Measurements from ENCODE around the gene DLGAP1.

DNA sequence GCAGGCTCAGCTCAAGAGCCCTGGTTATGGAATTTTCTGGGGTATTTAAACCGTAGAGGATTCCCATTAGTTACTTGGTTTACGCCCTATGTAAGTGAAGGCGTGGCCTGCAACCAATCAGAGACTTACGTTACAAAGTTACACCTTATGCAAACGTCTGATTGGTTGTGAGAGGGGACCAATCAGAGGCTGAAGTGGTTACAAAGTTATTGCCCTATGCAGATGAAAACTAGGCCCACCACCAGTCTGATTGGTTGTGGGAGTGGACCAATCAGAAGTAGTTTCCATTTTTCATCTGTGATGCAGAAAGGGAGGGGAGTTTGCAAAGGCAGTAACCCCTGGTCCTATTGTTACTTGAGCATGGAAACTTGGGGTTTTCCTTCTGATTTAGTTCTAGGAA is 49.1 kb downstream of the DLGAP1 start:
- TF ChIP-seq, protein P1, sequence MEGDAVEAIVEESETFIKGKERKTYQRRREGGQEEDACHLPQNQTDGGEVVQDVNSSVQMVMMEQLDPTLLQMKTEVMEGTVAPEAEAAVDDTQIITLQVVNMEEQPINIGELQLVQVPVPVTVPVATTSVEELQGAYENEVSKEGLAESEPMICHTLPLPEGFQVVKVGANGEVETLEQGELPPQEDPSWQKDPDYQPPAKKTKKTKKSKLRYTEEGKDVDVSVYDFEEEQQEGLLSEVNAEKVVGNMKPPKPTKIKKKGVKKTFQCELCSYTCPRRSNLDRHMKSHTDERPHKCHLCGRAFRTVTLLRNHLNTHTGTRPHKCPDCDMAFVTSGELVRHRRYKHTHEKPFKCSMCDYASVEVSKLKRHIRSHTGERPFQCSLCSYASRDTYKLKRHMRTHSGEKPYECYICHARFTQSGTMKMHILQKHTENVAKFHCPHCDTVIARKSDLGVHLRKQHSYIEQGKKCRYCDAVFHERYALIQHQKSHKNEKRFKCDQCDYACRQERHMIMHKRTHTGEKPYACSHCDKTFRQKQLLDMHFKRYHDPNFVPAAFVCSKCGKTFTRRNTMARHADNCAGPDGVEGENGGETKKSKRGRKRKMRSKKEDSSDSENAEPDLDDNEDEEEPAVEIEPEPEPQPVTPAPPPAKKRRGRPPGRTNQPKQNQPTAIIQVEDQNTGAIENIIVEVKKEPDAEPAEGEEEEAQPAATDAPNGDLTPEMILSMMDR (IDR thresholded peaks at IDR 0.05), result no peak
- TF ChIP-seq POLR2A (IDR thresholded peaks at IDR 0.05), result no peak
